Lung (tissue), 12 donors: ENCODE data around the gene CTTNBP2. TPM values are rescaled to one million over a fixed set of nuclear protein-coding genes. Genes with fewer than 3 reads are reported as not detected.
A peak's percentile ranks its signal among the peaks of the same experiment; 100 is the strongest.

Source experiments
- ATAC-seq: fragments of 200-7000 bp; cut with Tn5 transposase; one replicate; pipeline ENCODE4 v1.9.1; 2020; ENCODE audit warnings: moderate number of reproducible peaks; ENCODE audit not compliant: insufficient read depth, low FRiP score
- DNase-seq, 3 donors: peaks; one replicate each; pipeline ENCODE4 v3.0.0-alpha.2; 2013 to 2017
- H3K27ac ChIP-seq, 2 donors: one replicate each; pipeline ENCODE4 v1.5.1; 2013; ENCODE audit warnings: mild to moderate bottlenecking in 2 of 2, moderate library complexity in 2 of 2, control low read depth in 1 of 2, inconsistent platforms in 1 of 2, low read depth in 1 of 2, low read length in 1 of 2
- H3K27me3 ChIP-seq, 3 donors: one replicate each; pipeline ENCODE4 v1.5.1; 2013; ENCODE audit warnings: low read length in 2 of 3; ENCODE audit not compliant: control insufficient read depth in 3 of 3, insufficient read depth in 3 of 3
- H3K36me3 ChIP-seq, 4 donors: one replicate each; pipeline ENCODE4 v1.5.1; 2013; ENCODE audit warnings: low read length in 4 of 4, mild to moderate bottlenecking in 1 of 4, moderate library complexity in 1 of 4; ENCODE audit not compliant: control insufficient read depth in 4 of 4, insufficient read depth in 4 of 4
- H3K4me1 ChIP-seq, 5 donors: one replicate each; pipeline ENCODE4 v1.5.1; 2013; ENCODE audit warnings: low read length in 5 of 5, mild to moderate bottlenecking in 2 of 5, moderate library complexity in 1 of 5; ENCODE audit not compliant: control insufficient read depth in 5 of 5, insufficient read depth in 5 of 5
- H3K4me3 ChIP-seq: one replicate; pipeline ENCODE4 v1.5.1; 2013; ENCODE audit warnings: mild to moderate bottlenecking, control low read depth, moderate library complexity
- H3K9ac ChIP-seq, 2 donors: one replicate each; pipeline ENCODE4 v1.5.1; 2013; ENCODE audit warnings: low read length in 2 of 2, control low read depth in 1 of 2; ENCODE audit not compliant: insufficient read depth in 1 of 2
- H3K9me3 ChIP-seq, 4 donors: one replicate each; pipeline ENCODE4 v1.5.1; 2013; ENCODE audit warnings: low read length in 3 of 4, mild to moderate bottlenecking in 1 of 4, moderate library complexity in 1 of 4; ENCODE audit not compliant: control insufficient read depth in 4 of 4, insufficient read depth in 3 of 4
- WGBS, 2 donors: extraction: QIAGEN DNeasy Blood & Tissue Kit; methylation state at CpG; one replicate each; pipeline ENCODE4 v1.1.7; 2013; 5-methylcytosine and 5-hydroxymethylcytosine counted together
- polyA plus RNA-seq, 2 donors: library from polyadenylated mRNA; stranded (reverse); fragments of 200-250 nt; gene quantifications; one replicate each; pipeline ENCODE4 v1.2.1, GENCODE V29; 2013
- total RNA-seq, 2 donors: library from RNA; depleted of rRNA in 1 of 2; stranded (reverse); fragments of >200 nt in 1 of 2; gene quantifications; one replicate each; pipeline ENCODE4 v1.2.1, GENCODE V29; 2014 to 2021
- TF ChIP-seq, protein P1 (sequence below): IDR thresholded peaks from 2 replicates; pipeline ENCODE4 v1.5.1; 2012; ENCODE audit warnings: mild to moderate bottlenecking; ENCODE audit errors: control extremely low read depth, extremely low read depth
- donor health status: control.
- donor health status: control.
- donor health status: Bipolar disorder and iron deficiency.
- donor health status: healthy.
- donor health status: DM: yes; HTN: yes; CAD: no.

CTTNBP2 gene
- total and polyA plus RNA-seq, 4 donors, result 0.63 to 15.4 (median 2.4) TPM

- Histone ChIP-seq H3K36me3 (peaks cover 0 to 27% (median 11%) of the 10 kb centered on the region in 4 donors), H3K4me3 (no peak overlapping the region), H3K9ac (no peak overlapping the region), H3K27me3 (no peaks in the 10 kb centered on the region), H3K27ac (no peak overlapping the region), H3K4me1 (no peaks in the 10 kb centered on the region), H3K9me3 (no peaks in the 10 kb centered on the region)
- TF ChIP-seq, protein P1, sequence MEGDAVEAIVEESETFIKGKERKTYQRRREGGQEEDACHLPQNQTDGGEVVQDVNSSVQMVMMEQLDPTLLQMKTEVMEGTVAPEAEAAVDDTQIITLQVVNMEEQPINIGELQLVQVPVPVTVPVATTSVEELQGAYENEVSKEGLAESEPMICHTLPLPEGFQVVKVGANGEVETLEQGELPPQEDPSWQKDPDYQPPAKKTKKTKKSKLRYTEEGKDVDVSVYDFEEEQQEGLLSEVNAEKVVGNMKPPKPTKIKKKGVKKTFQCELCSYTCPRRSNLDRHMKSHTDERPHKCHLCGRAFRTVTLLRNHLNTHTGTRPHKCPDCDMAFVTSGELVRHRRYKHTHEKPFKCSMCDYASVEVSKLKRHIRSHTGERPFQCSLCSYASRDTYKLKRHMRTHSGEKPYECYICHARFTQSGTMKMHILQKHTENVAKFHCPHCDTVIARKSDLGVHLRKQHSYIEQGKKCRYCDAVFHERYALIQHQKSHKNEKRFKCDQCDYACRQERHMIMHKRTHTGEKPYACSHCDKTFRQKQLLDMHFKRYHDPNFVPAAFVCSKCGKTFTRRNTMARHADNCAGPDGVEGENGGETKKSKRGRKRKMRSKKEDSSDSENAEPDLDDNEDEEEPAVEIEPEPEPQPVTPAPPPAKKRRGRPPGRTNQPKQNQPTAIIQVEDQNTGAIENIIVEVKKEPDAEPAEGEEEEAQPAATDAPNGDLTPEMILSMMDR, result no peak
- no peak for ATAC-seq
- DNase-seq, result no peak
- 78 to 88% methylated on average over 5 of the region's 5 CpGs for WGBS, 2 donors
These were observed 116.6 kb downstream of the CTTNBP2 start for GRCh38 chr7:117756586-117757085.

GRCh38 chr7:117755136-117755535 lies 118.1 kb downstream of the CTTNBP2 start:
- DNase-seq, result no peak
- Histone ChIP-seq H3K27ac (no peak overlapping the region), H3K4me1 (no peaks in the 10 kb centered on the region), H3K4me3 (no peak overlapping the region), H3K27me3 (no peaks in the 10 kb centered on the region), H3K9ac (no peak overlapping the region), H3K36me3 (peaks cover 0 to 25% (median 11%) of the 10 kb centered on the region in 4 donors), H3K9me3 (no peaks in the 10 kb centered on the region)
- ATAC-seq, result no peak
- WGBS, 2 donors, result 87 to 90% methylated on average over 2 of the region's 2 CpGs
- TF ChIP-seq, protein P1, result no peak

- ATAC-seq (no peak), DNase-seq (peak in 1 of 3 donors; percentile 7)
- Histone ChIP-seq H3K27me3 (no peaks in the 10 kb centered on the region), H3K4me3 (no peak overlapping the region), H3K4me1 (no peaks in the 10 kb centered on the region), H3K27ac (no peak overlapping the region), H3K9me3 (no peaks in the 10 kb centered on the region), H3K9ac (no peak overlapping the region), H3K36me3 (peaks cover 0 to 29% (median 12%) of the 10 kb centered on the region in 4 donors)
- TF ChIP-seq, protein P1, result no peak
- 89 to 92% methylated on average over 1 of the region's 1 CpG for WGBS, 2 donors
These were observed 121.5 kb downstream of the CTTNBP2 start for GRCh38 chr7:117751775-117752174.
